VCaP (cell line): ENCODE data around the gene PHKG2.

Experiments
- H3K27ac ChIP-seq: fragments of 450-650 bp; 2 replicates; pipeline ENCODE4 v1.5.1; 2017
- TF ChIP-seq, protein P1 (sequence below): fragments of 450-650 bp; conservative IDR thresholded peaks from 2 replicates; pipeline ENCODE4 v1.5.1; 2017; ENCODE audit warnings: mild to moderate bottlenecking, moderate library complexity

PHKG2 gene

DNA sequence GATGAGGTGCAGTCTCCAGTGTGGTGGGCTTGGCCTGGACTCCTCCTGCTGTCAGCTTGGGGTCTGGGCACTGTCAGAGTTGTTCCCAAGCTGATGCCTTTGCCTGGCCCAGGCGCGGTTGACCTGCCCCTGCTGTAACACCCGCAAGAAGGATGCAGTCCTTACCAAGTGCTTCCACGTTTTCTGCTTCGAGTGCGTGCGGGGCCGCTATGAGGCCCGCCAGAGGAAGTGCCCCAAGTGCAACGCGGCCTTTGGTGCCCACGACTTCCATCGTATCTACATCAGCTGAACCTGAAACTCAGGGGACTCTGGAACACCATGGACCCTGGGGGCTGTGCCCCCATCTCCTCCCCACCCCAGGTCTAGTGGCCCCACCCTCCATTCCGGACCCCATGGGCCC is 25.6 kb downstream of the PHKG2 start:
- H3K27ac ChIP-seq = no peak overlapping the region
- TF ChIP-seq, protein P1, sequence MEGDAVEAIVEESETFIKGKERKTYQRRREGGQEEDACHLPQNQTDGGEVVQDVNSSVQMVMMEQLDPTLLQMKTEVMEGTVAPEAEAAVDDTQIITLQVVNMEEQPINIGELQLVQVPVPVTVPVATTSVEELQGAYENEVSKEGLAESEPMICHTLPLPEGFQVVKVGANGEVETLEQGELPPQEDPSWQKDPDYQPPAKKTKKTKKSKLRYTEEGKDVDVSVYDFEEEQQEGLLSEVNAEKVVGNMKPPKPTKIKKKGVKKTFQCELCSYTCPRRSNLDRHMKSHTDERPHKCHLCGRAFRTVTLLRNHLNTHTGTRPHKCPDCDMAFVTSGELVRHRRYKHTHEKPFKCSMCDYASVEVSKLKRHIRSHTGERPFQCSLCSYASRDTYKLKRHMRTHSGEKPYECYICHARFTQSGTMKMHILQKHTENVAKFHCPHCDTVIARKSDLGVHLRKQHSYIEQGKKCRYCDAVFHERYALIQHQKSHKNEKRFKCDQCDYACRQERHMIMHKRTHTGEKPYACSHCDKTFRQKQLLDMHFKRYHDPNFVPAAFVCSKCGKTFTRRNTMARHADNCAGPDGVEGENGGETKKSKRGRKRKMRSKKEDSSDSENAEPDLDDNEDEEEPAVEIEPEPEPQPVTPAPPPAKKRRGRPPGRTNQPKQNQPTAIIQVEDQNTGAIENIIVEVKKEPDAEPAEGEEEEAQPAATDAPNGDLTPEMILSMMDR = no peak

DNA sequence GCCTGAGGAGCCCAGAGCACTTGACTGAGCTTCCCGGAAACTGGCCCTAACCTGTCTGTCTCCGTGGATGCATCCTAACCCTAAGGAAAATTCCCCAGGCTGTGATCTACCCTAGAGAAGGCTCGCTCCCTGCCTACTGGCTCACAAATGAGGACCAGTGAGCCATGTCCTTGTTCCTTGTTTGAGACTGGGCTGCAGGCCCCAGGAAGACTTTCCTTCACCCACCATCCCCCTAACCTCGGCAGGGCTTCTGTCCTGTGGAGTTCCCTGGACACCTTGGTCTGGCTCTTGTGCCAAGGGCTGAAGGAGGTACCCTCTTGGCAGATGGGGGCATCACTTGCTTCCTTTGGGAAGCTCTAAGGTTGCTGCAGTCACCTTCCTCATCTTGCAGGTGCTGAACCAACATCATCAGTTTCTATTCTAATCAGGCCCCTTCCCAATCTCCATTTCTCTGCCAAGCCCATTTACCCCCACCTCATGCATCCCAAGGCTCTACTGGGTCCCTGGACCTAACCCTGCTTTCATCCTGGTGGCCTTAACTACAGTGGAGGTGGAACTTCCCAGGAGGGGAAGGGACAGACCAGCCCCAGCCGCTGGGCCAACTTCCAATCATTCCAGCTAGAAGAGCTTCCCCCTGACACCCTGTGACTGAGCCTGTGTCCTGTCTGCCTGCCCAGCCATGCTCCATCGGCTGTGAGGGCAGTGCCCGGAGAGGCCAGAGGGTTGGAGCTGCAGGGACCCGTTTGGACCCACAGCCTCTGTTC is 26.3 kb downstream of the PHKG2 start:
- H3K27ac ChIP-seq = peak overlapping the region; percentile 91
- TF ChIP-seq, protein P1 = no peak

DNA sequence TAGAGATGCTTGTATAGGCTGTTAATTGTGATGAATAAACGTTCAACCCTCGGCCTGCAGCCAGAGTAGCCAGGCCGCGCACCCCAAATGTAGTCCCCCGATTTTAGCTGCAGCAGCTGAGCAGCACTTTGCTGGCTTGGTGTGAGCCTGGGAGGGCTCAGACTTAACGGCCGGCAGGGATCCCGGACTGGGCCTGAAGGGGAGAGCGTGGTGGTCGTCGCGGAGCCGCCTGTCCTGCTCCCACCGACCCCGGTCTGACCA is 26.8 kb downstream of the PHKG2 start:
- peak overlapping the region; percentile 91 for H3K27ac ChIP-seq
- TF ChIP-seq, protein P1 = no peak

DNA sequence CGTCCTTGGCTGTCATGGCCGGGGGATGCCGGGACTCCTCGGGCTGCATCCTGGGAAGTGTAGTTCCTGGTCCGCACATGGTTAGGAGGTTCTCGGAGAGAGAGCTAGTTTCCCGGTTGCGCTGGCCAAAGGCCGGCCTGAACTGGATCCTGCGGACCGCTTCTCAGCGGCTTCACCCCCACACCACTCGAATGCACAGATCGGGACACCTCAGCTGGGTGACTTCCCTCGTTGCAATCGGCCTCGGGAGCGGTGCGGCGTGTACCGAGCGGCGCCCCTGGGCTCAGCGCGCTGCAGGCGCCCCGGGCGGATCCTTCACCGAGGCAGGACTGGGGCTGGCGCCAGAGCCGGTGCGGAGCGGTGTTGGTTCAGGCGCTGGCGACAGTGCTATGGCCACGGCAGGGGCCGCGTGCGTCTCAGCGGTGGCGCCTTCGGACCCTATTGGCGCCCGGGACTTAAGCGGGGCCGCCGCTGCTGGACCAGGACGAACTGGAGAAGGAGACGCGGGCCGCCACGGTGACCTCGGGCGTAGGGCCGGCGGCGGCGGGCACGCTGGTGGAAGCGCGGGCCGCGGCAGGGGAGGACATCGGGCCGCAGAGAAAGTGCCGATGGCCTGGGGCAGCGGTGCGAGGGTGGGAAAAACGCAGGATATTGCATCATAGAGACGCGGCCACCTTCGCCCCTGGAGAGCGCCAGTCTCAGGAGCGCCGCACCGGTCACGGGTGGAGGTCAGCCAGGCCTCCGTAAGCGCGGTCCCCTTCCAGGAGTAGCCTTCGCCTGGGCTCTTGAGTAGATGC is 27.4 kb downstream of the PHKG2 start:
- H3K27ac ChIP-seq = peak overlapping the region; percentile 91
- TF ChIP-seq, protein P1 = no peak

DNA sequence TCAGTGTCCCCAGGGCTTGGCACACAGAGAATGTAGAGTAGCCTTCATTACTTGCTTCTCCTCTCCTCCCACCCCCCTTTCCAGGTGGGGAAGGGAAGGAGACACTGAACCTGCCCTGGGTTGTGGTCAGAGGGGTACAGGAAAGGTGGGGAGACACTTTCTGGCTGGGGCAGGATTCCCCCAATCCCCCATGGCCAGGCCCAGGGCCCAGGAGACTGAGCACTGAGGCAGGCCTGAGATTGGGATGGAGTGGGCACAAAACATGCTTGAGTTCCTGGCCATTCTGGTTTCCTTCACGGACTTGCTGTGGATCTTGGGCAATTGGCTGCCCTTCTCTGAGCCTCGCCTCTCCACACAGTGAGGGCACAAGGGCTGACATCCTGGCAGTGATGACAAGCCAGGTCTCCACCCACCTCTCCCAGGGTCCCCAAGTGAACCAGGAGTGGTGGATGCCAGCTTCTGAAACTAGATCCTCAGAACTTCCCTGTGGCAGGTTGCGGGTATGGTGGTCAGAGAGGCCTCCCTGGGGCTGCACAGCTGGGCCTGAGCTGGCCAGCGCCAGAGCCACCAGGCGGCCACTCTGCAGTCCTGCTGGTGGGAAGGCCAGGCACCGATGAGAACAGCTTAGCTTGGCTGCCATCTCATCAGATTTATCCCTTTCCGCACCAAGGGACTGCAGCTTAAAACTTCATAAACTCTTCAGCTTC is 29.5 kb downstream of the PHKG2 start:
- TF ChIP-seq, protein P1 = no peak
- no peak overlapping the region for H3K27ac ChIP-seq

DNA sequence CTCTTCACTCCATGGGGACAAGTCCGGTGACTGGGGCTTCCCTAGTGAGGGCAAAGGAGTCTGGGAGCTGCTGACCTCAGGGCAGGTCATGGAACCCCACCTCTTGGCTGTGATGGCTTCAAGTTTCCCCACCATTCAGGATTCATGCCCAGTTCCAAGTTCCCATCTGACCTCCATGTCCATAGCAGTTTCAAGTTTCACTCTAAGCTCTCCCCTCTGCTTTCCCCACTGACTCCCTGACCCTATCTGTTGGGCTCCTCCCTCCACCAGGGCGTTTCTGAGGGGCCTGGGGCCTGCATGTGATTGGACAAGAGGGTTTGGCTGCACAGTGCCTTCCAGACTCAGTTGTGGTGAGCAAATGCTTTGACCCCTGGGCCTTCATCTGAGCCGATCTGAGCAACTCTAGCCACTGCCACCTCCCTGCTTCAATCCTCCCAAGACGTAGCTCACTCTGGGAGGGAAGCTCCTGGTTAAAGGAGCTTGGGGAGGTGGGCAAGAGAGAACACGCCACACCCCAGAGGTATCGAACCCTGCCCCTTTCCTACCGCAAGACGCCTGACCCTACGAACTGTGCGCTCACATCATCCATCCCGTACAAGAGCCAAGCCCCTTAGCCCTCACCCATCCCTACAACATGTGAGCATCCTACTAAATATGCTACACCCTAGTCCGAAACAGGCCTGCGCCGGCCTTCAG is 30.5 kb downstream of the PHKG2 start:
- TF ChIP-seq, protein P1 = no peak
- no peak overlapping the region for H3K27ac ChIP-seq

DNA sequence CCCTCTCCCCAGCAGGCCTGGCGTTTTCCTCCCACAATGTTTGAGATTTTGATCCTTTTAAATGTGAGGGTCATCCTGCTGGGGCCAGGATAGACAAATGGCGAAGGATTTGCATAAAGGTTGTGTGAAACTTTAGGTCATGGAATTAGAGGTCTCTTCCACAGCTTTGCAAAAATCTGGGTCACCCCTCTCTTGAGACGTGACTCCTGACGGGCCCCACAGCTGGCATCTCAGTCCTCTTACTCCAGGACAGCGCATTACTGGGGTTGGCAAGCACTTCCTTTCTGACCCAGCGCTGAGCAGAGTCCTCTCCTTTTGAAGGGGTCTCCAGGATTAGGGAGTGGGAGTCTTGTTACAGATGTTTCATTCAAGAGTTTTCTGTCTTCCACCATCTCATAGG is 31.4 kb downstream of the PHKG2 start:
- TF ChIP-seq, protein P1 = no peak
- no peak overlapping the region for H3K27ac ChIP-seq
